ENCODE results near the gene NOTUM. TPM values are rescaled to one million over a fixed set of nuclear protein-coding genes. Genes with fewer than 3 reads are reported as not detected.

The NOTUM gene
- polyA plus RNA-seq, 1 experiment, result 0.06 TPM

DNA sequence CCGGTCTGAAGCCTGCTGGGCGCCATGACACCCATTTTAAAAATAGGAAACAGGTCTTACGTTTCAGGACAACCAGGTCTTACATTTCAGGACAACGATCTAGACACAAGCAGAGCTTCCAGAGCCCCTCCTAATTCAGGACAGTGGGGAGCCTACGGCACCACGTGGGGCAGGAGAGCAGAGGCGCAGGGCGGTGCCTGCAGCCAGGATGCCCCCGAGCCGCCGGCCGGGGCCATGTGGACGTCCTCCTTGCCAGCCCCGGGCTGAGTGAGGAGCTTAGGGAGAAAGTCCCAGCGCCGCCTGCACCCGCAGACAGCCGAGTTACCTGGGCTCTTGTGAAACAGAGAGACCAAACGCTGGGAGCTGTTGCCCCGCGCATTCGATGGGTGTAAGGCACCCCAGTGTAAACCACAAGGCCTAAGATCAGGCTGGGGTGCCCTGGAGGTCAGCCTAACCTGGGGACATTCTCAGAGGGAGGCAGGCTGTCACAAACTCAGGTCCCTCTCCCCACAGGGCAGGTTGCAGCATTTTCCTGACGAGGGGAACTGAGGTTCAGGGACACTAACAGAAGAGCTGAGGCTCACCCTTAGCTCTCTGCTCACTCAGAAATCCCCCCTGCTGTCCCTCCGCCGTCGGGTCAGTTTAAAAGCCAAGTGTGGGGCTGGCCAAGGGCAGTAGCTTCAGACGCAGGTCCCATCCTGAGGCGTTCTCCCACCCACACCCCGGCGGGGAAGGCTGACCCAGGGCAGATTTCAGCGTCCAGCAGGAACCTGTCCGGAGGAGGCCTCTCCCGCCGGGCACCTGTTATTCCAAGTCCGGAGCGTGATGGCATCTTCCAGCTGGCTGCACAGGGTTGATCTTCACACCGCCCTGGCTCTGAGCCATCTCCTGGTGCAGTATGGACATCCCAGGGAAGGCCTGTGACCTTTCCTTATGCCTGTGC lies 1.8 kb upstream of the NOTUM start:
- ChIA-PET POLR2A (no interaction called here), CTCF (interaction anchor here (0.8 to 2.1 kb wide), 3 partner anchors 24 to 58 kb away, joined by 3 to 18 read pairs (median 3); no protein-coding TSS in a partner anchor)
- no peak for DNase-seq (ENCODE audit: low read depth)
- peaks cover 22% of the 10 kb centered on the region for H3K27me3 ChIP-seq (ENCODE audit: control insufficient read depth, insufficient read depth, low read length)
- no peaks in the 10 kb centered on the region for H3K36me3 ChIP-seq (ENCODE audit: control insufficient read depth, insufficient read depth, low read length)
- H3K4me3 ChIP-seq (ENCODE audit: low read depth, low read length), result no peak overlapping the region
- no peak for TF ChIP-seq CTCF (IDR thresholded peaks at IDR 0.05; ENCODE audit: insufficient read depth, low read depth, low read length)

GRCh38 chr17:81961521-81962498 lies 823 bp upstream of the NOTUM start:
- POLR2A ChIA-PET, result no interaction called here

GRCh38 chr17:81960130-81960958 lies 643 bp downstream of the NOTUM start:
- Histone ChIP-seq H3K27me3 (ENCODE audit: control insufficient read depth, insufficient read depth, low read length) (peaks cover 22% of the 10 kb centered on the region), H3K4me3 (ENCODE audit: low read depth, low read length) (peak overlapping the region; percentile 23; the same call in 1 of the 2 replicates), H3K36me3 (ENCODE audit: control insufficient read depth, insufficient read depth, low read length) (no peaks in the 10 kb centered on the region)
- DNase-seq (ENCODE audit: low read depth), result no peak
- POLR2A ChIA-PET, result no interaction called here
- CTCF ChIA-PET, result interaction anchor here (0.5 to 3.0 kb wide), 32 partner anchors 8 to 196 kb away, joined by 3 to 218 read pairs (median 8); partner anchors contain the start of genes CENPX, DCXR, FASN and LRRC45
- no peak for TF ChIP-seq CTCF (IDR thresholded peaks at IDR 0.05; ENCODE audit: insufficient read depth, low read depth, low read length)

More at GRCh38 chr17:81961521-81962498, 823 bp upstream of the NOTUM start:
- no peaks in the 10 kb centered on the region for H3K36me3 ChIP-seq (ENCODE audit: control insufficient read depth, insufficient read depth, low read length)
- CTCF ChIA-PET, result interaction anchor here (0.6 to 3.0 kb wide), 9 partner anchors 23 to 137 kb away, joined by 3 to 218 read pairs (median 15); partner anchors contain the start of genes CENPX, DCXR, FASN and LRRC45
- peaks cover 22% of the 10 kb centered on the region for H3K27me3 ChIP-seq (ENCODE audit: control insufficient read depth, insufficient read depth, low read length)
- no peak overlapping the region for H3K4me3 ChIP-seq (ENCODE audit: low read depth, low read length)
- DNase-seq (ENCODE audit: low read depth), result no peak
- TF ChIP-seq CTCF (IDR thresholded peaks at IDR 0.05; ENCODE audit: insufficient read depth, low read depth, low read length), result no peak

- ChIA-PET POLR2A (no interaction called here), CTCF (interaction anchor here (0.5 to 3.0 kb wide), 37 partner anchors 9 to 197 kb away, joined by 3 to 218 read pairs (median 7); partner anchors contain the start of genes CENPX, DCXR, LRRC45 and MAFG)
- TF ChIP-seq CTCF (IDR thresholded peaks at IDR 0.05; ENCODE audit: insufficient read depth, low read depth, low read length), result peak; percentile 27; the same call in 1 of the 2 replicates
- Histone ChIP-seq H3K36me3 (ENCODE audit: control insufficient read depth, insufficient read depth, low read length) (no peaks in the 10 kb centered on the region), H3K27me3 (ENCODE audit: control insufficient read depth, insufficient read depth, low read length) (peaks cover 22% of the 10 kb centered on the region), H3K4me3 (ENCODE audit: low read depth, low read length) (peak overlapping the region; percentile 23; the same call in 1 of the 2 replicates)
- DNase-seq (ENCODE audit: low read depth), result no peak
These were observed 1.4 kb downstream of the NOTUM start for GRCh38 chr17:81959362-81960129.

Measured in BJ (cell line).